ENCODE results near the gene GTSE1.

GTSE1 gene

DNA sequence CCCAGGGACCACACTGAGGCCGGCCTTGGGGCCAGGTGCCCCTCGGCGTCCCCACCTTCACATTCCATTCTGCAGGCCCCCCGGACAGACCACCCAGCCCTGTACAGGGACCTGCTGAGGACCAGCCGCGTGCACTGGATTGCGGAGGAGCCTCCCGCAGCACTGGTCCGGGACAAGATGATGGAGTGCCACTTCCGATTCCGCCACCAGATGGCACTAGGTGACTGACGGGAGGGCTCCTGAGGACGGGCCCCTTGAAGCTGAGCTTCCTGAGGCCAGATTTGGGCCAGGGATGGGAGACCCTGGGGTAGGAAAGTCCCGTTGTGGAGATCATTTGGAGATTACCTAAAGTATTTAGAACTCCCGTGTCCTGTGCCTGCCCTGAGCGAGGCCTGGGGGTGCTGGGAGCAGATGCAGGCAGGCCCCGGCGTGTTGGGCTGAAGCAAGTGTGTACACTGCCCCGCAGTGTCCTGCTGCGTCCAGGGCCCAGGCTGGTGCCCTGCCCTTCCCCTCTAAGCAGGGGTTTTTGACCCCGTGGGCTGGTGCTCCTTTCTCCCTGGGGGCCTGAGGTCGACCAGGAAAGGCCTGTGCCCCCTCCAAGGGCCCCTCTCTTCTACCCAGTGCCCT is 58.8 kb downstream of the GTSE1 start:
- H3K4me1 ChIP-seq = no peaks in the 10 kb centered on the region
- no peaks in the 10 kb centered on the region for H3K27me3 ChIP-seq
- no peaks in the 10 kb centered on the region for H3K9me3 ChIP-seq
- peaks cover 50 to 90% (median 72%) of the 10 kb centered on the region in 3 donors for H3K36me3 ChIP-seq
- intact Hi-C loops (cut with DNase I; ENCODE audit: low total_unique reads) = no loop called here
- TF ChIP-seq, protein P1, sequence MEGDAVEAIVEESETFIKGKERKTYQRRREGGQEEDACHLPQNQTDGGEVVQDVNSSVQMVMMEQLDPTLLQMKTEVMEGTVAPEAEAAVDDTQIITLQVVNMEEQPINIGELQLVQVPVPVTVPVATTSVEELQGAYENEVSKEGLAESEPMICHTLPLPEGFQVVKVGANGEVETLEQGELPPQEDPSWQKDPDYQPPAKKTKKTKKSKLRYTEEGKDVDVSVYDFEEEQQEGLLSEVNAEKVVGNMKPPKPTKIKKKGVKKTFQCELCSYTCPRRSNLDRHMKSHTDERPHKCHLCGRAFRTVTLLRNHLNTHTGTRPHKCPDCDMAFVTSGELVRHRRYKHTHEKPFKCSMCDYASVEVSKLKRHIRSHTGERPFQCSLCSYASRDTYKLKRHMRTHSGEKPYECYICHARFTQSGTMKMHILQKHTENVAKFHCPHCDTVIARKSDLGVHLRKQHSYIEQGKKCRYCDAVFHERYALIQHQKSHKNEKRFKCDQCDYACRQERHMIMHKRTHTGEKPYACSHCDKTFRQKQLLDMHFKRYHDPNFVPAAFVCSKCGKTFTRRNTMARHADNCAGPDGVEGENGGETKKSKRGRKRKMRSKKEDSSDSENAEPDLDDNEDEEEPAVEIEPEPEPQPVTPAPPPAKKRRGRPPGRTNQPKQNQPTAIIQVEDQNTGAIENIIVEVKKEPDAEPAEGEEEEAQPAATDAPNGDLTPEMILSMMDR (IDR thresholded peaks at IDR 0.05) = peak; percentile 52
- no peak overlapping the region for H3K27ac ChIP-seq
- H3K4me3 ChIP-seq = no peak overlapping the region
- peak in 1 of 2 donors; percentile 45 for DNase-seq

- Histone ChIP-seq H3K4me3 (no peak overlapping the region), H3K27ac (no peak overlapping the region), H3K27me3 (no peaks in the 10 kb centered on the region), H3K9me3 (no peaks in the 10 kb centered on the region), H3K4me1 (no peaks in the 10 kb centered on the region), H3K36me3 (peaks cover 45 to 85% (median 66%) of the 10 kb centered on the region in 3 donors)
- DNase-seq = no peak
- TF ChIP-seq, protein P1 (IDR thresholded peaks at IDR 0.05) = no peak
- intact Hi-C loops (cut with DNase I; ENCODE audit: low total_unique reads) = no loop called here
These were observed 59.4 kb downstream of the GTSE1 start for GRCh38 chr22:46355996-46356471.

DNA sequence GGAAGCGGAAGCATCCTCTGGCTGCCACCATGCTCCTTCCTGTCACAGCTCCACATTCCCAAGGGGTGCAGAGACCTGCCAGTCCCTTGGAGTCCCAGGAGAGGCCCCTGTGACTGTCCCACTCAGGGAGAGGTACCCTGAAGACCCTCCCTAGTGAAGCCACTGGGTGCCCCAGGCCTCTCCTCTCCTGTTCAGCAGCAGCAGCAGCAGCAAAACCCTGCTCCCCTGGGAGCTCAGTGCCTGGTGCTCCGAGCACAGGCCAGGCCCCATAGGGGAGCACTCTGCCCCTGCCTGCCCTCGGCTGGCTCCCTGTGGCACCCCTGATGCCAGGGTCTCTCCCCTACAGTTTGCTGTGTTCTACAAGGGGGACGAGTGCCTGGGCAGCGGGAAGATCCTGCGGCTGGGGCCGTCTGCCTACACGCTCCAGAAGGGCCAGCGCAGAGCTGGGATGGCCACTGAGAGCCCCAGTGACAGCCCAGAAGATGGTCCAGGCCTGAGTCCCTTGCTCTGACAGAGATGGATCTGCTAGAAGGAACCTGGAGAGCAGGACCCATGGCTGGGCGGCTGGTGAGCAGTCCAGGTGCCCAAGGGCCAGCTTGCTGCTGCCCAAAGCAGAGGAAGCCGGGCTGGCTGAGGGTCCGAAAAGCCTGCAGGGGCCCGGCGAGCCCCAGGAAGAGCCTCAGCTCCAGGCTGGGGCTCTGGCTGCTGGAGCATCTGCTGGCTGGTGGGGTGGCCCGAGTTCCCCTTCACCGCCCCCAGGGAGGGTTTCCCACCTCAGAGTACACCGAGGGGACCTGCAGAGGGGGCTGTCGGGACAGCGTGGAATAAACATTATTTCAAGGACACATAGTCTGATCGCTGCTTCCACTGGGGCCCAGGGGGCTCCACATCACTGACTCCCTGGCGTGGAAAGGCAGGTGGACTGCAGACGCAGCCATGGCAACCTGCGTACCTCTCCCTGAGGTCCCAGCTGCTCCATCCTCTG is 60.1 kb downstream of the GTSE1 start:
- Histone ChIP-seq H3K9me3 (no peaks in the 10 kb centered on the region), H3K36me3 (peaks cover 37 to 77% (median 59%) of the 10 kb centered on the region in 3 donors), H3K4me1 (no peaks in the 10 kb centered on the region), H3K4me3 (no peak overlapping the region), H3K27me3 (no peaks in the 10 kb centered on the region), H3K27ac (no peak overlapping the region)
- DNase-seq = no peak
- TF ChIP-seq, protein P1 (IDR thresholded peaks at IDR 0.05) = no peak
- intact Hi-C loops (cut with DNase I; ENCODE audit: low total_unique reads) = no loop called here

- peaks cover 26 to 66% (median 47%) of the 10 kb centered on the region in 3 donors for H3K36me3 ChIP-seq
- DNase-seq = no peak
- H3K4me3 ChIP-seq = no peak overlapping the region
- H3K4me1 ChIP-seq = no peaks in the 10 kb centered on the region
- TF ChIP-seq, protein P1 (IDR thresholded peaks at IDR 0.05) = no peak
- intact Hi-C loops (cut with DNase I; ENCODE audit: low total_unique reads) = no loop called here
- H3K27ac ChIP-seq = no peak overlapping the region
- no peaks in the 10 kb centered on the region for H3K9me3 ChIP-seq
- H3K27me3 ChIP-seq = no peaks in the 10 kb centered on the region
These were observed 61.2 kb downstream of the GTSE1 start for GRCh38 chr22:46357711-46358520.

DNA sequence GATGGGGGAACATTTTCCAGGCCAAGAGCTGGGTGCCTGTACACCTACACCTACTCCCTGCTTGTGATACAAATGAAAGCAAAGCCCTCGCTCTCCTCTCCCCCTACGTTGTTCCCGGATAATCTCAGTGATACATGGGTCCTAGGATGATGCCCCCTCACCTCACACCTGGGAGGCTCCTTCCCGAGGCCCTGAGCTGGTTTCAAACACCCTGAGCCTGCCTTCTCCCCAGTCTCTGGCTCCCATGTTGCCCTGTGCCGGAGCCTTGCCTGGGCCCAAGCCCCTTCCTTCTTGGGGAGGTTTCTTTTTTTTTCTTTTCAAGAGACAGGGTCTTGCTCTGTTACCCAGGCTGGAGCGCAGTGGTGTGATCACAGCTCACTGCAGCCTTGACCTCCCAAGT is 62.1 kb downstream of the GTSE1 start:
- no peak overlapping the region for H3K4me3 ChIP-seq
- no peak for DNase-seq
- H3K36me3 ChIP-seq = peaks cover 18 to 60% (median 39%) of the 10 kb centered on the region in 3 donors
- H3K4me1 ChIP-seq = no peaks in the 10 kb centered on the region
- TF ChIP-seq, protein P1 (IDR thresholded peaks at IDR 0.05) = no peak
- H3K27ac ChIP-seq = no peak overlapping the region
- H3K9me3 ChIP-seq = no peaks in the 10 kb centered on the region
- no peaks in the 10 kb centered on the region for H3K27me3 ChIP-seq
- intact Hi-C loops (cut with DNase I; ENCODE audit: low total_unique reads) = no loop called here

Measured in tibial artery (tissue), 4 donors.